Measurements from ENCODE around the gene ASXL2.
A peak's percentile ranks its signal among the peaks of the same experiment; 100 is the strongest.
"Not testable (repeated sequence)": the region's sequence is repeated elsewhere in the genome, so short reads cannot be mapped to it uniquely, and the experiment has no call there.

Gene ASXL2

DNA sequence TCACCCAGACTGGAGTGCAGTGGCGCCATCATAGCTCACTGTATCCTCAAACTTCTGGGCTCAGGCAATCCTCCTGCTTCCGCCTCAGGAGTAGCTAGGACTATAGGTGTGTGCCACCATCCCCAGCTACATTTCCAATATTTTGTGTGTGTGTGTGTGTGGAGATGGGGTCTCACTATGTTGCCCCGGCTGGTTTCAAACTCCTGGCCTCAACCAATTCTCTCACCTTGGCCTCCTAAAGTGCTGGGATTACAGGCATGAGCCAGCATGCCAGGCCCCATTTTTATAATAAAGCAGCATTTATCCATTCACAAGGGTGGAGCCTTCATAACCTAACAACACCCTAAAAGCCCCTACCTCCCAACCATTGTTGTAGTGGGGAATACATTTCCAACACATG lies 152.4 kb downstream of the ASXL2 start:
- no peak for DNase-seq

DNA sequence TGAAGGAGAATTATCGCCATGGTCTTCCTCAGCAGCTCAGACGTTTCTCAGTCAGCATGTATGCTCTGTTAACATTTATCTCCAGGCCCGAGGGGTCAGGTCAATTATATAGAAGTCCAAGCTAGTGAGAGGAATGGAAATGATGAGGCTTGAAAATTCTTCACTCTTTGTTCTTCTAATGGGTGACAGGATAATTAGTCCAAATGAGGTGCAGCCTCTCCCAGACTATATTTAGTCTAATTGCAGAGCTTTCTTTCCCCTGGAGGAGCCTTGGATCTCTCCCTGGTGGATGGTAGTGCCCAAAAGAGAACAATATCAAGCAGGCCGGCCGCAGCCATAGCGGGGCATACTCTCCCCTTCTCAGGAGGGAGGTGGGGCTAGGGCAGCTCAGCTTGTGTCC lies 153.5 kb downstream of the ASXL2 start:
- no peak for DNase-seq

DNA sequence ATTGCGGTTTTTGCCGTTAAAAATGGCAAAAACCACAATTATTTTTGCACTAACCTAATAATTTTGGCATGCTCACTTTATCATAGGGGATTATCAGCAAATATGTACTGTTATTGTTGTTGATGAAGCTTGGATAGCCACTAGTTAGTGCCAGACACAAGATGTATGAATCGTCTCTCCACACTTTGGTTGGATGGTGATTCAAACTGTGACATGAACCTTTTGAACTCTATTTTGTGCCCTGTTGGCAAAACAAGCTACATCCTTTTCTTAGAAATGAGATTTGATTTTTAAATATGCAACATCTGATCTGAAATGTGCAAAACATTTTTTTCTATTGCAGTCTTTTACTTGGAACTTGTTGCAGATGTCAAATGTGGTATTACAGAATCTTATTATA lies 156.1 kb downstream of the ASXL2 start:
- DNase-seq: no peak

DNA sequence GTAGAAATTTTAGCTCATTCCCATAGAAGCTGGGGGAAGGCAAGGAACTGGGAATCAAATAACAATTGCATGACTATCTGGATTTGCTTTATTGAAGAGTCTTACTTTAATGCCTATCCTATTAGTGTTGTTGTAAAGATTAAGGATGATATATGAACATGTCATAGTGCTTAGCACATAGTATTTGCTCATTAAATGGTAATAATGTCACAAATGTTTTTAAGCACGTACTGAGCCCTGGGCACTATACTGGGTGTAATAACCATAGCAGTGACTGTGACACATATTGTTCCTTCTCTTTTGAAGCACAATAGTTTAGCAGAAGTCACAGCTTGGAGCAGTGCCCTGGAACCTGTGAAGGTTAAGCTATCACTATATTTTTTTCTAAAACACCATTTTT lies 157.7 kb downstream of the ASXL2 start:
- no peak for DNase-seq

DNA sequence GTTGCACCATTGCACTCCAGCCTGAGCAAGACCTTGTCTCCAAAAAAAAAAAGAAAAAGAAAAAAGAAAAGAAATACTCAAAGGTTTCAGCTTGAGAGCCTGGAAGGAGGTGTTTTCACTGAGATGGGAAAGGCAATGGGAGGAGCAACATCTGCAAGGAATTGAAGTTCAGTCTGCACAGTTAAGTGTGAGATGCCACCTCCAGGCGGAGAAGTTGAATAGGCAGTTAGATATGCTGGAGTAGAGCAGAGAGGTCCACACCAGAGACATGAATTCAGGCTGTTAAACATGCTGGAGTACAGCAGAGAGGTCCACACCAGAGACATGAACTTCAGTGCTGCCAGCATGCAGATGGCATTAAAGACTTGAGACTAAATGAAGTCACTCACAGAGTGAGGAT lies 163.5 kb downstream of the ASXL2 start:
- no peak for DNase-seq

DNA sequence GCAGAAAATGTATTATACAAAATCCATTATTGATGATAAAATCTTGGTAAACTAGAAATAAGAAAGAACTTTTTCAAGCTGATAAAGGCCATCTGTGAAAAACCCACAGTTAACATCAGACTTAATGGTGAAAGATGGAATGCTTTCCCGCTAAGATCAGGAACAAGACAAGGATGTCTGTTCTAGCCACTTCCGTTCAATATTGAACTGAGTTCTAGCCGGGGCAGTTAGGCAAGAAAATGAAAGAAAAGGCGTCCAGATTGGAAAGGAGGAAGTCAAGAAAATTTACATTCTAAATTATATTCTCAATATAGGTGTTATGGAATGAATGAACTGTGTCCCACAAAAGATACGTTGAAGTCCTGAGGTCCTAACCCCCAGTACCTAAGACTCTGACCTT lies 165.8 kb downstream of the ASXL2 start:
- DNase-seq: no peak

DNA sequence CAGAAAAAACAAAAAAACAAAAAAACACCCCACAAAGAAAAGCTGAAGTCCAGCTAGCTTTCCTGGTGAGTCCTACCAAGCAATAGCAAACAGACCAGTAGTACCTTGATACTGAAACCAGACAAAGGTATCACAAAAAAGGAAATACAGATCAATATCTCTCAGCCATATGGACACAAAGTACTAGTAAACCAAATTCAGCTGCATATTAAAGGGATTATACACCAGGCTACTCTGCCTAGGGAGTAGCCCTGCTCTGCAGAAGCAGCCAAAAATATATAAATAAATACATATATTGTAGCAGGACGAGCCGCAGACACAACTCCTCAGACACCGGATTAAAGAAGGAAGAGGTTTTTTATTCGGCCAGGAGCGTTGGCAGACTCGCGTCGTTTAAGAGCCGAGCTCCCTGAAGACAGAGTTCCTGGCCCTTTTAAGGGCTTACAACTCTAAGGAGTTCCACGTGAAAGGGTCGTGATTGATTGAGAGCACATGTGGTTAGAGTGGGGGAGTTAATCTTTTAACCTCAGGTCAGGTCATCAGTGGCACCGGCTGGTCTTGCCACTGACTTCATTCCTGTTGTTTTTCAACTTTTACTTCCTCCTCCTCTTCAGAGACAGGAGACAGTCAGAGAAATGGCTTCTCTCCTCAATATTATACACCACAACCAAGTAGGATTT lies 166.5 kb downstream of the ASXL2 start:
- DNase-seq: no peak

DNA sequence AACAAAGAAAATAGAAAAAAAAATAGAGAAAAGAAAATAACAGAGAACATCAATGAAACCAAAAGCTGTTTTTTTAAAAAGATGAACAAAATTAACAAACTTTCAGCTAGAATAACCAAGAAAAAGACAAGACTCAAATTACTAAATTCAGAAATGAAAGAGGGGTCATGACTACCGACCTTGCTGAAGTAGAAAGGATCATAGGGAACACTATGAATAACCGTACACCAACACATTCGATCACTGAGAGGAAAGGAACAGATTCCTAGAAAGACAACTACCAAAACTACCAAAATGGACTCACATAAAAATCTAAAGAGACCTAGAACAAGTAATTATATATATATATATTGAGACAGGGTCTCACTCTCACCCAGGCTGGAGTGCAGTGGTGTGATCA lies 167.5 kb downstream of the ASXL2 start:
- DNase-seq: no peak

DNA sequence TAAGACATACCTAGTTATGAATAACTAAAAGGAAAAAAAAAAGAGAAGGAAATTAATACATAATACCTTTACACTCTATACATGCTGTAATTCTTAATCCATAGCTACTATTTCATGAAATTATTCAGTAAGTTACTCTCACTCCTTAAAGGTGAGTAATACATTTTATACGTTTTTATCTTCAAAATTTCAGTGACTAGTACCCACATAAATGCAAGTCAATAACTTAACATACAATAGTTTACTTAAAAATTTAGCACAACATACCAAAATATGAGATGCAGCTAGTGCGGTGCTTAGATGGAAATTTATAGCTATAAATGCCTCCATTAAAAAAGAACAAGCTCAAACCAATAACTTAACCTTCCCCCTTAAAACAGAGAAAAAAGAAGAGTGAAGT lies 168.9 kb downstream of the ASXL2 start:
- no peak for DNase-seq

DNA sequence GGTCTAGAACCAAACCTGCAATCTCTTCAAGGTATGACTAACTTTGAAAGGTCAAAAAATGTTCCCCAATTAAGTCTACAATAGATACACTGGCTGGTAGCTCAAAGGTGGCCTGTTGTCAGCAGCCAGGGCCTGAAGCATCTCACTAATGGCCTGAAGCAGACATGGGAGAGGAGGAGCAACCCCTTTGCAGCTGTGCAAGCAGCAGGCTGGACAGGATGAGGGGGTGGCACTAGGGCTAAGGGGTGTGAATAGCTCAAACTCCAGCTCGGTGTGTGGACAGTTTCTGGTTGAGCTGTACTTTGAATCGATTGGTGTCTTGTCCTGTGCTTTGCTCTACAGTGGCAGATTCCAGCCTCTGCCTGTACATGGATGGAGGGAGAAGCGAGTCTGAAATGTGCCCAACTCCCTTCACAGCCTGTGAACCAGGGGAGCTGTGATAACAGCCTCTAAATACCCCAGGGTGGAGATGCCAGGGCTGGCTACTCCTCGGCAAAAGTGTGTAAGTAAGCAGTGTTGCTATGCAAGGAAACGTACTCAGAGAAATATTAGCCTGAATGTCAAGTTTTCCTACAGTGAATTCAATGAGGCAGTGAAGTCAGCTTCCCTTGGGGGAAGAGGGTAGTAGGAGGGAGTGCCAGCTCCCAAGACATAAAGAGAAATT lies 170.2 kb downstream of the ASXL2 start:
- DNase-seq: no peak

DNA sequence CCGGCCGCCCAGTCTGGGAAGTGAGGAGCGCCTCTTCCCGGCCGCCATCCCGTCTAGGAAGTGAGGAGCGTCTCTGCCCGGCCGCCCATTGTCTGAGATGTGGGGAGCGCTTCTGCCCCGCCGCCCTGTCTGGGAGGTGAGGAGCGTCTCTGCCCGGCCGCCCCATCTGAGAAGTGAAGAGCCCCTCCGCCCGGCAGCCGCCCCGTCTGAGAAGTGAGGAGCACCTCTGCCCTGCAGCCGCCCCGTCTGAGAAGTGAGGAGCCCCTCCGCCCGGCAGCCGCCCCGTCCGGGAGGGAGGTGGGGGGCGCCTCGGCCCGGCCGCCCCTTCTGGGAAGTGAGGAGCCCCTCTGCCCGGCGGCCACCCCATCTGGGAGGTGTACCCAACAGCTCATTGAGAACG lies 172.7 kb downstream of the ASXL2 start:
- not testable (repeated sequence) for DNase-seq

DNA sequence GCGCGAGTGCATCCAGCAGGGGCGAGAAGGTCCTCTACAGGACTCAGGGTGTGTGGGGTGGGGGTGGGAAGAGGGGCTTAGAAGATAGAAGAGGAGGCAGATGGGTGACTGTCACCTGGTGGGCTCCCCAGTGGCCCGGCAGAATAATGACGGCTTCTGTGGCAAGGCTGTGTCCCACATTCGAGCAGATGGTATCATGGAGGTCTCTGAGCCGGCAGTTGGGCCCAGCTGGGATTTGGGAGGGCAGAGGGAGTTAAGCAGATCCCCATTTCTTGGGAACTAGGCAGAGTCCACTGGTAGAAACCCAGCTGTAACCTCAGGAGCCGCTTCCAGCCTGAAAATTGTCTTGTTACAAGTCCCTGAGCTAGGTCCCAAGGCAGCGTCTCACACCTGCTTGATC lies 176.5 kb downstream of the ASXL2 start:
- no peak for DNase-seq

DNA sequence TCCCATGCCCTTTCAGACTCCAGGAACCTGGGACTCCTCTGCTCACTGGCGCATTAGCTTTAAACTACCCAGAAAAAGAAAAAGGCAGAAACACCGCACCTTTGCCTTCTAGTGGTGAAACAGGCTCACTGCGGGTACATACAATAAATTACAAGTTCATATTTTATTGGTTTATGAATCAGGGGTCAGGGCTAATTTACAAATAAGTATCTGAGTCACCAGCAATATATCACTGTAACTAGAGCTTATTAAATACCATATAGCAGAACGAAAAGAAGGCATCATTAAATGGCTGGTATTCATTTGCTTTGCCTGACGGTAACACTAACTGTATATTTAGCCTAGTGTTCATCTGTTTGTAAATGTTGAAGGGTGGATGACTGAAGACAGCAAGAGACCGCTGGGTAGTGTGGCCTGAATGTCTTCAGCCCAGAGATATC lies 178.0 kb downstream of the ASXL2 start:
- peak; percentile 5 for DNase-seq

DNA sequence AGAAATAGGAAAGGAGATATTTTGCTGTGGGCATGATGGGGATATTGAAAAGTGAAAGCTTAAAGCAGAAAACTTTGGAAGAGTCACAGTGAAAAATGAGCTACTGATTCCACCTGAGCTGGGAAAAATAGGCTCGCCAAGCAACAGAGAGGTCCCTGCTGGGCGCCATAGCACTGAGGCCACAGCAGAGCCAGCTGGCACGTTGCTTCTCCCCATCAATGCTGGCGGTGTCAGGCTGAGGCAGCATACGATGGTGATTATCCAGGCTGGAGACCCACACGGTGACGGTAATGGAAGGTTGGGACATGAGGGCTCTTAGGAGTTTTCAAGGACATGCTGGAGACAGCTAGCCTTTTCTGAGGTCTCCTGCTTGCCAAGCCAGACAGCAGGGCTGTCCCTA lies 179.1 kb downstream of the ASXL2 start:
- DNase-seq: no peak

DNA sequence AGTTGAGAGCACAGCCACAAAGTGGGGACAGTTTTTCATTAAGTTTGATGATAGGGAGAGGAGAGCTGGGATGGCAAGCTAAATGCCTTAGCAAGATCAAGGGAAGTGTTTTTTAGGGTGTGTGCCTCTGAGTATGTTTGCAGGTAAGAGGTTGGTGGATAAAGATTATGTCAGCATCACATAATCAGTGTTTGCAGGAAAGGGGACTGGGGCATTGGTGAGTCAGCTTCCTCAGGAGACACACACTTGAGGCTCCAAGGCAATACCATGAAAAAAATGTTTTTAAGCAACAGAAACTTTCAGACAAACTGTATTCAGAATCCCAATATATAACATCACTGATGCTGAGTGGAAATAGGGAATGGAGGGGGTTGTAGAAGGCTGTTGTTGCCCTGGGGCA lies 179.5 kb downstream of the ASXL2 start:
- no peak for DNase-seq

DNA sequence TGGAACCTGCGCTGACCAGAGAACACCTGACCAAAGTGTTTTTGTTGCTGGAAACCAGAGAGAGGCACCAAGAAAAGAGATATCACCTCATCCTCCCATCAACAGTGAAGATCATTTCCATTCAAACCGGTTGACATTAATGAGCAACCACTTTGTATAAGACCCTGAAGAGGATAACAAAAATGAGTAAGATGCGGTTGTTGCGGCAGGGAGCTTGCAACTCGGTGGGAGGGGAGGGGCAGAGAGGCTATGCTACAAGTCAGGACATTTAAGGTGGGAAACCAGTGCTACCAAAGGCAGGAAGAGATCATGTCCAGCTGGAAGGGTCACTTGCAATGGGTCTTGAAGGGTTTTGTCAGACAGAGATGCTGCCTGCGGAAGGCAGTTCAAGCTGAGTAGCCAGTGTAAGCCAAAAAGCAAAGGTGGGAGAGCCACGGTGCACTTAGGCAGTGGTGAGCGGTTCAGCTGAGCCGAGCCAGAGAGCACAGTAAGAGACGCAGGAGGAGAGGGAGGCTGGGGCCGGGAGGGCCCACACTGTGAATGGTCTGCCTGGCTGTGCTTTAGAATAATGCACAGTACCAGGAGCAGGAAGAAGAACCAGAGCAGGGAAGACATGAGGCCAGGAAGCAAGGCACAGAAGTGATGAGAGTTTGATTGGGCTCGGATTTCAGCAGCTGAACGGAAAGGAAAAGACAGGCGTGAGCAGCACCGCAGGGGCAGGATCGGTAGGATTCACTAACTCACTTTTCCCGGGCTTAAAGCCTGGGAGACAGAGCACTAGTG lies 180.5 kb downstream of the ASXL2 start:
- no peak for DNase-seq

DNA sequence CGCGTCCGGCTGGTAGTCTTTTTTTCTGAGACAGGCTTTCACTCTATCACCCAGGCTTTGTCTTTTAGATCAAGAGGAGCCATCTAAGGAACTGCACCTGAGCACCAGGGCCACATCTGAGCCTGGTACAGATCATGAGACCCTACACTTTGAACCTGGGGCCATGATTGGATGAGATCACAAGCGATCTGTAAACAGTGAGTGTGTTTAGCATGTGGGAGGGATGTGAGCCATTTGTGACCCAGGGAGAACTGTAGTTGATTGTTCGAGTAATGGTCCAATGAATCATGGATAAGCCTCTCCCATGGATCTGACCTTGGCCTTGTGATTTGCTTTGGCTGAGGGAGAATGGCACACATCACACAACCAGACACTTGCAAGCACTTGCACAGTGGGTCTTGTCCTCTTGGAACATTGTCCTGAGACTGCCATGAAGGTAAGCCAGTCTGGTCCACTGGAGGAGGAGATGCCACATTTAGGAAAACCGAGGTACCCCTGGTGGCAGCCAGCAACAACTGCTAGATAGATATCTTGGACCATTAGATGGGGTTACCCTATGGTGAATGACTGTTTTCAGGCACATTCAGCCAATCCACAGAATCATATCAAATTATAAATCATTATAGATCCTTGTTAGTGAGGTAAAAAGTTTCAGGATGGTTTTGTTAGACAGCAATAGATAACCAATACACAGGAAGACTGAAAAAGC lies 185.4 kb downstream of the ASXL2 start:
- DNase-seq: no peak

DNA sequence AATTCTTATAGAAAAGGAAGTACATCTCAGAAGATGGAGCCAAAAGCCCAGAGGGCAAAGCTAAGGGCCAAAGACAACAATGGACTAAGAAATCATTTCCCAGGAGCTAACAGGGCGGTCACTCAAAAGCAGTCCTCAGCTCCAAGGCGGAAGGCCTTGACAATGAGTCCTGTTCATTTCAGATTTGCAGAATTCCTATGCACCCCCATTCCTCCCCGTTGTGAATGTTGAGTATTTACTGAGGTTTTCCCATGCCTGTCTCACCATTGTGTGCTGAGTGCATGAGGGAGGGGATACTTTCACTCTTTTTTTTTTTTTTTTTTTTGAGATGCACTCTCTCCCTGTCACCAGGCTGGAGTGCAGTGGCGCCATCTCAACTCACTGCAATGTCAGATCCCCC lies 186.1 kb downstream of the ASXL2 start:
- no peak for DNase-seq

DNA sequence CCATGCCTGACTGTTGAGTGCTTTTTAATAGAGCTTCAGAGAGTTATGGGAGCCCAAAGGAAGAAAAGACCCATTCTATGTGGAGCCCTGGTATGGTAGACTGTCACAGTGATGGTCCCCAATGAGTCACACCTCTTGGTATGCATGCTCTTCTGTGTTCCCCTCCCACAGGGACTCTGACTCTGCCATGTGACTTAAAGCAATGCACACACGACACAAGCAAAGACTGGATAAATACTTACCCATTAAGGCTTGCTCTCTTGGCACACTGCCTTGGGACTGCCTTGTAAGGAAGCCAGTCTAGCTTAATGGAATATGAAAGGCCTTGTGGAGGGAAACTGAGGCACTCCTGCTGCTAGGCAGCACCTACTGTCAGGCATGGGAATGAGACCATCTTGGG lies 188.2 kb downstream of the ASXL2 start:
- DNase-seq: no peak

DNA sequence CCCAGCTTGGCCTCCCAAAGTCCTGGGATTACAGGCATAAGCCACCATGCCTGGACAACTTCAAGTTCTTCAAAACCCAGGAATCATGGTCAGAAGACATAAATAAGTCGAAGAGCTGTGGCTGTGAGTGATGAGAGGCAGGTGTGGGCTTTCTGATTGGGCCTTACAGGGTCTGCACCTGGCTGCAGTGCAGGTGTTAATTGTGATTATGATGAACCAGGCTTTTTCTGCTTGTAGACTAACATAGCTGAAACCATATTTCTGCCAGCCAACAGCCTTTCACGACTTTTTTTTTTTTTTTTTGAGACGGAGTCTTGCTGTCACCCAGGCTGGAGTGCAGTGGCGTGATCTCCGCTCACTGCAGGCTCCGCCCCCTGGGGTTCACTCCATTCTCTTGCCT lies 190.1 kb downstream of the ASXL2 start:
- DNase-seq: no peak

DNA sequence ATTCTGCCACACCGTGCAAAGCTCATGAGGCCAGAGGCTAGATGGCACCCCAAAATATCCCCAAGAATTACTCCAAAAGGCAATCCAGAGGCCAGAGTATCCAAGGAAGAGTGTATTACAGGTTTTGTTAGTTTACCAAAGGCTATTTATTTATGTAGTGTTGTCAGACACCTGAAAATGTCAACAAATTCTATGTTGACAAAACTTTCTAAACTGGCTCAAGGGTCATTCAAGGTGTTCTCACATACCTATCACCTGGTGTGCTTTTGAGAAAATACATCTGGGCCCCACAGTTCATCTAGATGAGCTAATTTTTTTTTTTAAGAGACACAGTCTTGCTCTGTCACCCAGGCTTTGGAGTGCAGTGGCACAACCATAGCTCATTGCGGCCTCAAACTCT lies 192.5 kb downstream of the ASXL2 start:
- no peak for DNase-seq

DNA sequence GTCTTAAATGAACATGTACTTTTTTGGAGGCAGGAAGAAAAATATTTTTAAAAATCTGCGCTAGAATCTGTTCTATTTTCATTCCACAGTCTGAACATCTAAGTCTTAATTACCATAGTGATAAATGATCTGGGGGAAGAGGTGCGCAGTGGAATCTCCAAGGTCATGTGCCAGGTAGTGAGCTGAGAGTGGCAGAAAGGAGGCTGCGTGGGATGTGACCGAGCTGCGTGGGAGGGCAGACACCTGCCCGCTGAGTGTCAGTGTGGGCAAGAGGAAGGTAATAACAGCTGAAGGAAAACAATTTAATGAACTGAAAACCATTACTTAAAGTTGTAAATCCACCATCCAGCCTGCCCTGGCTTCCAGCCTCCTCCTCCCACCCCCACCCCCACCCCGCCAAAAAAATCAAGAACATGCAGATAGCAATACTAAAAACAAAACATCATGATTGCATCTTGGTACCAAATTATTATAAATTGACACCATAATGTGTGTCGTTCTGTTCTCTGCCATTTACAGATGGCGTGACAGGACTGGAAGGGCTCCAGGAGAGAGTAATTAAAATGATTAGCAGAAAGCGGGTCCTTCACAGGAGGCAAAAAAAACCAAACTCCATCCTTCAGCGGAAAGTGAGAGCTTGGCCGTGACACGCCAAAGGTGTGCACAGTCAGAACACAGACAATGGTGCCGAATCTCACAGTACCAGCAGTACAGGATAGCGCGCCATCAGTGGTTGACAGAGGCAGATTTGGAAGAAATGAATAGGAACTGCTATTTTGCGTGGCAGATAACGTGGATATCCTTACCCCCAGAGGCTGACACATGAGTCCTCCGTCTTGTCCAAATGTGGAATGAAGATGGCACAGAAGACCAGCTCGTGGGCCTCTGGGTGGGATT lies 193.5 kb downstream of the ASXL2 start:
- peak; percentile 5 for DNase-seq

All from stimulated activated CD4-positive, alpha-beta T cell treated with anti-CD3 and anti-CD28 coated beads, Interleukin-4, amount 100 ng/mL, for 1 hour (primary cell).